Placental epithelial cell (primary cell): ENCODE measurements around the gene PFDN6. TPM values are rescaled to one million over a fixed set of nuclear protein-coding genes. Genes with fewer than 3 reads are reported as not detected.

ENCODE experiments used
- total RNA-seq: library from RNA; depleted of rRNA; stranded (reverse); fragments of >200 nt; gene quantifications from 2 replicates; pipeline ENCODE4 v1.2.3, GENCODE V29; 2012

PFDN6 gene
- total RNA-seq, result 16.5 and 29.7 TPM in 2 replicates

DNA sequence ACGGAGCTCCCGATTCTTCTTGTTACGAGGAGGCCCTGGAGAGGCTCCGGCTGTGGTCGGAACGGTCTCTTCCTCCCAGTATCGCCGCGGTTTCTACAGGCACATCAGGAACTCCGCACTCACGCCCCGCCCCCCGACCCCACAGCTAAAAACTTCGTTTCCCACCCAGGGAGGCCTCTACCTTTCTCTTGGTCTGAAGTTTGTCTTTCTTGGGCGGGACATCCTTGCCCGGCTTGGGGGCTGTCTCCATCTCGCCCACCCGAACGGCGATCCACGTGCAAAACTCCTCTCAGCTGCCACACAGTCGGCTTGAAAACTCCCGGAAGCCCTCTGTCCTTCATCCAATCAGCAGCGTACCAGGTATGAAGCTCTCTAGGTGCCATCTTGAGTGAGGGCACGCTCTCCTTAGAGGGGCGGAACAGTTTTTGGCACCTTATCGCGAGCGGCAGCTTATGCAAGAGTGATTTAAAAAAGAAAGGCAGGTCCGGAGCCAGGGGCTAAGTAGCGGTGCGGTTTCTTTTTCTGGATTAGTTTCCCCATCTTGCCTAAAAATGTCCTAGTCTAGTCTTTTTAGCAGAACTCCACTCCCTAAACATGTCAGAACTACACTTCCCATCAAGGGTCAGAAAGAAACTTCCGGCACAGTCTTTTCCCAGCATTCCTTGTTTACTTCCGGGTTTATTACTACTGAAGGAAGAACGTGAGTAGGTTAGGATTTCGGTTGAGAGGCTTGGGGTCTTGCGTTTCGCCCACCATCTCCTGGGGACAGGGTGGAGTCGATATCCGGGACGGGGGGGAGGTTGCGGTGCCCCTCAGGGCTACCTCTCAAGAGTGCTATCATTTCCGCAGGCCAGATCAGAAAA, at the start of gene PFDN6, which contains the start of gene WDR46:
PFDN6 (plus strand) TSS at position 681 of the 863 bp plus-strand sequence. CDS start 256 bp downstream, outside the sequence.
WDR46 (minus strand) TSS at position 319 of the 863 bp plus-strand sequence; CDS start at position 250, 69 bp downstream.

DNA sequence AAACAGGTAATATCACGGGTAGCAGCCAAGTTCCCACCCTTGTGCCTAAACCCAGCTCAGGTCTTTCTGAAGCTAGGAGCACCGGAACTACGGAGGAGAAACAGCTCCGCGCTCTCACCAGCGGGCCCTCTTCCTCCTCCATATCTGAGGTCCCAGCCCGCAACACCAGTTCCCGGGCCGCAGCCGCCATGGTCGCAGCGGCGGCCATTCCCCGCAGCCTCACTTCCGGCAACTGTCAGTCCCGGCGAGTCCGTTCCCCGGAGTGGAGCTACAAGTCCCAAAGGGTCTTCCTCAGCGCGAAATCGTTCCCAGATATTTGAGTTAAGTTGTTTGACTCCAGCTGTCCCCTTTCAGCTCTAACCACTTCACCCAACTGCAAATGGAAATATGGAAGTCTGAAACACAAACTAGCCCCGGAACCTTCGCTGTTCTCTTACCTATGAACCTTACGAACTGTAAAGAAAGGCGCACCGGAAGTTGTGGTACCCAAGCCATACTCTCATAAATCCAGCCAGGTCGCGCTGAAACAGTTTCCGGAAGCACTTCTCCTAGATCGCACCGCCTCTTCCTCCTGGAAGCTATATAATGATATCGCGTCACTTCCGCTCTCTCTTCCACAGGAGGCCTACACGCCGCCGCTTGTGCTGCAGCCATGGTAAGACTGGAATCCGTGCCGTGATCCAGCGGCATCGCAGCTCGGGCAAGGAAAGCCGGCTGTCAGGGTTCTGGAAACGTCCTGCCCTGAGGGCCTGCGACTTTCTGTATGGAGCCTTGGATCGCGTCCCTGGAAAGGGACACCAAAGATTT, 17.7 kb upstream of the PFDN6 start, which contains the start of the genes RPS18 and VPS52:
RPS18 (plus strand) TSS at position 608 of the 807 bp plus-strand sequence; CDS start at position 653, 45 bp downstream.
VPS52 (minus strand) TSS at position 409 of the 807 bp plus-strand sequence; CDS start at position 208, 201 bp downstream.

DNA sequence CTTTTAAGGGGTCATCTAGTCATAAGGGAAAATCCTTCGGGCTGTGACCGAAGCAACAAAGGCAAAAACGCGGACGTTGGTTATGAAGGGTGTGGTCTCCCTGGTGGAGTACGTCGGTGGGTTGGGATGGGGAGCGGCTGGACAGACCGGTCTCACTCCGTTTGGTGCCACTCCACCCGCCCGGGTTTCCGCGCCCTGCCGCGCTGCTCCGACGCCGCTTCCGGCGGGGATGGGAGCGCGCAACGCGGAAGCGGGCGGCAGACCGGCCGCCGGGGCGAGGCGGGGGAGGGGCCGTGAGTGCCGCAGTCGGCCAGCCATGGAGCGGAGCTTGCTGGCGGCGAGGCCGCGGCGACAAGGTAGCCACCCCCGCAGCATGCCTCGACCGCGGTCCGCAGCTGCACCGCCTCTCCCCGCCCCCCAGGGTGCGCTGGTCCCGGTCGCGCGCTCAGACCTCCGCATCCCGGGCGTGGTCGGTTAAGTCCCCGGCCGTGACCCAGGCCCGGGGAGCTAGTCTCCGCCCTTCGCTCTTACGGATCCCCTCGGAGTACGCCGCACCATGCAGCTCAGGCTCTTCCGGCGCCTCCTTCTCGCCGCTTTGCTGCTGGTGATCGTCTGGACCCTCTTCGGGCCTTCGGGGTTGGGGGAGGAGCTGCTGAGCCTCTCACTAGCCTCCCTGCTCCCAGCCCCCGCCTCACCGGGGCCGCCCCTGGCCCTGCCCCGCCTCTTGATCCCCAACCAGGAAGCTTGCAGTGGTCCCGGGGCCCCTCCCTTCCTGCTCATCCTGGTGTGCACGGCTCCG, 12.3 kb upstream of the PFDN6 start, which contains the start of gene B3GALT4:
B3GALT4 (plus strand) TSS at position 260 of the 799 bp plus-strand sequence; CDS start at position 557, 297 bp downstream.

DNA sequence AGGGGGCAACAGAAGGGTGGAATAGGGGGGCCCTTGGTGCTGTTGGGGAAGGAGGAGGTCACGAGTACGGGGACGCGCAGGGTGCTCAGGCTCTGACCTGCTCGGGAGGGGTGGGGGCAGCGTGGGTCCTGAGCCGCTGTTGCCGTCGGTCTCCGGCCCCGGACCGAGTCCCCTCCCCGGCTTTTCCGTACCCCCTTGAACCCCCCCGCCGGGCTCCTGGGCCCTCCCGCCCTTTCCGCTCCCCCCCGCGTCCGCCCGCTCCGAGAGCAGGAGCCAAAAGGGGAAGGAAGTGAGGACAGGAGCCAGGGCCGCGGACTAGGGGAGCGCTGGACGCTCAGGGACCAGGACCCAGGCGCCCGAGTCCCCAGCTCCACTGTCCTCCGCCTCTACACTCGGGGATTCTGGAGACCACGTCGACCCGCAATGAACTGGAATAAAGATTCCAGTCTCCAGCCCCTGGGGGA, 9.4 kb downstream of the PFDN6 start, which contains the start of gene RGL2:
RGL2 (minus strand) TSS at position 170 of the 464 bp plus-strand sequence. CDS start 332 bp downstream, outside the sequence.

DNA sequence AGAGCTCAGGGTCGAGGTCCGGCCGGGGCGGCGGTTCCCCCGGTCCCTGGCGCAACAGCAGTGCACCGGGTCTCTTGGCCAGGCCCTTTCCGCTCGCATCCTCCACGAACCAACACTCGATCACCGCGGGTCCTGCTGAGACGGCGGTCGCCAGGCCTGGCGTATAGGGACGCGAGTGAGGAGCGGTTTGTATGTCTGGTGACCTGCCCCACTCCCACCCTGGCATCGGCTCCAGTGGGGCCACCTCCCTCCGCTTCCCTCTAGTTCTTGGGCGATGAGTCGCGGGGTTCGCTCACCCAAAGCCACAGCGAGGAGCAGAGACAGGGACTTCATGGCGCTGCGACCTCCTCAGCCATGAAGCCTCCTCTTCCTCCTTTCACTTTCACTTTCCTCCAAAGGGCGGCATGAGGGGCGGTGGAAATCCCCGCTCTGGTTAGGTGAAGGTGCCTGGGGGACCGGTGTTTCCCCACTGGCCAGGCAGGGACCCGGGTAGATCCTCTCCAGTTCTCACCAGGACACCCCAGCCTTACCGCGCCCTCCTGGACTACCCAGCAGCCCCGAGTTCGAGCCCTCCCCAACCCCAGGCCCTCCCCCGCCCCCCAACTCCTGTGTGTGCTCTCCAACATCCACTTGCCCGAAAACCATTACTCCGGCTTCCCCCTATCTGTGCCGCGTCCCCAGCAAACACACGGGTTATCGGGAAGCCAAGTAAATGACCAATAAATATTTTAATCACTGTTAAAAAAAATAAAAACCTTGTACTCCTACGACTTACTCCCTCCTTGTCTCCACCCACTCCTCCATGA, 24.5 kb downstream of the PFDN6 start, which contains the start of gene TAPBP:
TAPBP (minus strand) TSS at position 370 of the 806 bp plus-strand sequence; CDS start at position 333, 37 bp downstream.

DNA sequence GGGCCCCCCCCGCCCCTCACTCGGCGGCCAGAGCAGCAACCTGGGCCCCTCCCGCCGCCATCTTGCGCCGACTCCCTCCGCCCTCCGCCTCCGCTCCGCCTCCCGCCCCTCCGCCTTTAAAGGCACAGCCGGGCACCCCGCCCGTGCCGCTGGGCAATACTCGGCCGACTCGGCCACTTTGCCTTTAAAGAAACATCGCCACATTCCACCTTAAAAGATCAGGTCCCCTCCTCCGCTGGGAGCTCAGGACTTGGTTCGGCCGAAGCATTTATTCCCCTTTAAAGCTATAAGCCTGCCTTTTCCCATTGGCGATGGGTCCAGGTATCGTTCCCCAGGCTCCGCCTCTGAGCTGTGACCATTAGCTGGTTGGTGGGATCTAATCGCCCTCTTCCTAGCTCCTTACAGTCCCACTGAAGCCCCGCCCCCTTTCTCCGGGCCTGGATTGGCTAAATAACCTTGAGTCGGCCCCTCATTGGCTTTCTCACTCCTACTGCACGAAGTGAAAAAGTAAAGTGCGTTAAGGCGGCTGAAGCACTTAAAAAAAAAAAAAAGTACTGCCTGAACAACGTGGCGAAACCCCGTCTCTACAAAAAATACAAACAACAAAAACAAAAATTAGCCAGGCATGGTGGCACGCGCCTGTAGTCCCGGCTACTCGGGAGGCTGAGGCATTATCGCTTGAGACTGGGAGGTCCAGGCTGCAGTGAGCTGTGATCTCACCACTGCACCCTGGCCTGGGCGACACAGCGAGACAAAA, 28.4 kb downstream of the PFDN6 start, which contains the start of gene ZBTB22:
ZBTB22 (minus strand) TSS at position 76 of the 757 bp plus-strand sequence. CDS start 828 bp downstream, outside the sequence.

Other genes starting within 250 kb of the PFDN6 start
- 9.0 and 14.9 TPM in 2 replicates for gene HLA-DPA1, start 216.0 kb upstream of the PFDN6 start, total RNA-seq
- 46.8 and 57.7 TPM in 2 replicates for gene HLA-DPB1, start 213.6 kb upstream of the PFDN6 start, total RNA-seq
- gene COL11A2, start 97.1 kb upstream of the PFDN6 start, total RNA-seq, result 0.22 and 0.39 TPM in 2 replicates
- 30.6 and 32.2 TPM in 2 replicates for gene RXRB, start 88.9 kb upstream of the PFDN6 start, total RNA-seq
- gene SLC39A7, start 88.7 kb upstream of the PFDN6 start, total RNA-seq, result 131 and 148 TPM in 2 replicates
- gene HSD17B8, start 84.9 kb upstream of the PFDN6 start, total RNA-seq, result 5.9 and 8.0 TPM in 2 replicates
- gene RING1, start 81.1 kb upstream of the PFDN6 start, total RNA-seq, result 26.2 and 44.4 TPM in 2 replicates
- 45.5 and 62.4 TPM in 2 replicates for gene VPS52, start 17.7 kb upstream of the PFDN6 start, total RNA-seq
- gene RPS18, start 17.5 kb upstream of the PFDN6 start, total RNA-seq, result 1,662 and 2,917 TPM in 2 replicates
- 29.3 and 38.5 TPM in 2 replicates for gene B3GALT4, start 12.5 kb upstream of the PFDN6 start, total RNA-seq
- gene WDR46, start 362 bp upstream of the PFDN6 start, total RNA-seq, result 61.6 and 62.8 TPM in 2 replicates
- gene RGL2, start 9.3 kb downstream of the PFDN6 start, total RNA-seq, result 86.5 and 107 TPM in 2 replicates
- gene TAPBP, start 24.5 kb downstream of the PFDN6 start, total RNA-seq, result 152 and 157 TPM in 2 replicates
- gene ZBTB22, start 28.1 kb downstream of the PFDN6 start, total RNA-seq, result 26.8 and 29.8 TPM in 2 replicates
- 29.4 and 31.0 TPM in 2 replicates for gene DAXX, start 33.4 kb downstream of the PFDN6 start, total RNA-seq
- 7.5 and 11.0 TPM in 2 replicates for gene KIFC1, start 102.2 kb downstream of the PFDN6 start, total RNA-seq
- gene PHF1, start 121.4 kb downstream of the PFDN6 start, total RNA-seq, result 19.6 and 23.6 TPM in 2 replicates
- gene CUTA, start 128.5 kb downstream of the PFDN6 start, total RNA-seq, result 111 and 204 TPM in 2 replicates
- 6.8 and 14.9 TPM in 2 replicates for gene SYNGAP1, start 130.5 kb downstream of the PFDN6 start, total RNA-seq
- gene ZBTB9, start 165.0 kb downstream of the PFDN6 start, total RNA-seq, result 4.9 and 7.9 TPM in 2 replicates